Cardiac muscle cell (in vitro differentiated cells and primary cell): Measurements from ENCODE around the gene TDRD12. TPM values are rescaled to one million over a fixed set of nuclear protein-coding genes. Genes with fewer than 3 reads are reported as not detected.

Experiments
- DNase-seq, 2 donors: peaks; one replicate each; pipeline versions ENCODE4 v3.0.0 to v3.0.0-alpha.2; 2010 to 2017; ENCODE audit warnings: low read depth in 1 of 2, low spot score in 1 of 2
- H3K27ac ChIP-seq: fragments of 200-600 bp; sonication (generic); 2 replicates; pipeline ENCODE4 v1.5.1; 2016
- H3K27me3 ChIP-seq: fragments of 200-600 bp; sonication (generic); 2 replicates; pipeline ENCODE4 v1.6.0; 2016; ENCODE audit warnings: control low read depth
- H3K36me3 ChIP-seq: fragments of 200-600 bp; sonication (generic); 2 replicates; pipeline ENCODE4 v1.5.1; 2016; ENCODE audit warnings: control low read depth
- H3K4me1 ChIP-seq: fragments of 200-600 bp; sonication (generic); 2 replicates; pipeline ENCODE4 v1.8.1; 2017; ENCODE audit warnings: low read depth, mild to moderate bottlenecking, mixed run types
- H3K4me3 ChIP-seq: fragments of 200-600 bp; sonication (generic); 2 replicates; pipeline ENCODE4 v1.5.1; 2016; ENCODE audit warnings: mild to moderate bottlenecking
- H3K9me3 ChIP-seq: fragments of 200-600 bp; sonication (generic); 2 replicates; pipeline ENCODE4 v1.5.1; 2017; ENCODE audit warnings: low read depth, mild to moderate bottlenecking, control low read depth
- CTCF ChIP-seq: IDR thresholded peaks from 2 replicates; pipeline ENCODE4 v1.5.1; 2012; ENCODE audit warnings: low read depth, mild to moderate bottlenecking, low read length
- polyA plus RNA-seq: library from polyadenylated mRNA; unstranded; fragments of >200 nt; fragmentation: Nextera tagmentation; extraction: Ambion mirVana; gene quantifications from 2 replicates; pipeline ENCODE4 v1.2.1, GENCODE V29; 2016
- total RNA-seq: library from RNA; depleted of rRNA; stranded (reverse); fragments of >200 nt; gene quantifications from 2 replicates; pipeline ENCODE4 v1.2.3, GENCODE V29; 2016

TDRD12 gene
- total and polyA plus RNA-seq, 2 experiments from 2014 or later, result 0.03 to 0.10 TPM

- no peaks in the 10 kb centered on the region for H3K4me1 ChIP-seq
- no peaks in the 10 kb centered on the region for H3K36me3 ChIP-seq
- no peaks in the 10 kb centered on the region for H3K27me3 ChIP-seq
- no peaks in the 10 kb centered on the region for H3K9me3 ChIP-seq
- H3K27ac ChIP-seq, result no peak overlapping the region
- H3K4me3 ChIP-seq, result no peak overlapping the region
- no peak for DNase-seq
- TF ChIP-seq CTCF, result no peak
Observed at GRCh38 chr19:32876236-32876918, 156.8 kb downstream of the TDRD12 start.

GRCh38 chr19:32876919-32877285, 157.3 kb downstream of the TDRD12 start:
- Histone ChIP-seq H3K27me3 (no peaks in the 10 kb centered on the region), H3K36me3 (no peaks in the 10 kb centered on the region), H3K4me1 (no peaks in the 10 kb centered on the region), H3K27ac (no peak overlapping the region), H3K9me3 (no peaks in the 10 kb centered on the region), H3K4me3 (no peak overlapping the region)
- no peak for TF ChIP-seq CTCF
- DNase-seq, result peak in 1 of 2 donors; percentile 12

Other genes with a start within 250 kb of the TDRD12 start
- 236 and 250 TPM in 2 replicates for gene PDCD5, start 138.6 kb upstream of the TDRD12 start, total RNA-seq
- gene PDCD5, start 138.6 kb upstream of the TDRD12 start, polyA plus RNA-seq, result 245 and 275 TPM in 2 replicates
- gene ANKRD27, start 44.6 kb upstream of the TDRD12 start, total RNA-seq, result 9.7 and 10.5 TPM in 2 replicates
- gene ANKRD27, start 44.6 kb upstream of the TDRD12 start, polyA plus RNA-seq, result 6.3 and 13.7 TPM in 2 replicates
- 0.85 and 1.0 TPM in 2 replicates for gene RGS9BP, start 43.9 kb upstream of the TDRD12 start, total RNA-seq
- gene RGS9BP, start 43.9 kb upstream of the TDRD12 start, polyA plus RNA-seq, result 1.1 TPM in 1 of 2 replicates, not detected in the other
- 5.1 and 5.5 TPM in 2 replicates for gene NUDT19, start 27.9 kb upstream of the TDRD12 start, total RNA-seq
- gene NUDT19, start 27.9 kb upstream of the TDRD12 start, polyA plus RNA-seq, result 2.1 and 3.3 TPM in 2 replicates
- gene SLC7A9, start 150.0 kb downstream of the TDRD12 start, total RNA-seq, result 0.71 and 0.92 TPM in 2 replicates
- gene SLC7A9, start 150.0 kb downstream of the TDRD12 start, polyA plus RNA-seq, result 0.67 TPM in 1 of 2 replicates, not detected in the other